Type B pancreatic cell (in vitro differentiated cells): ENCODE data around the gene TREML2. TPM values are rescaled to one million over a fixed set of nuclear protein-coding genes. Genes with fewer than 3 reads are reported as not detected.
"Not testable (repeated sequence)": the region's sequence is repeated elsewhere in the genome, so short reads cannot be mapped to it uniquely, and the experiment has no call there.

Experiments used
- DNase-seq: peaks from one replicate; pipeline ENCODE4 v3.0.0; 2021; ENCODE audit warnings: mixed read lengths; ENCODE audit not compliant: unreplicated experiment; ENCODE audit errors: extremely low spot score
- H3K27ac Mint-ChIP-seq: 2 replicates; pipeline ENCODE4 v1.8.0; 2021; ENCODE audit warnings: mild to moderate bottlenecking, mixed read lengths
- H3K27me3 Mint-ChIP-seq: 2 replicates; pipeline ENCODE4 v1.8.0; 2021; ENCODE audit warnings: mixed read lengths
- H3K36me3 Mint-ChIP-seq: 2 replicates; pipeline ENCODE4 v1.8.0; 2021; ENCODE audit warnings: mixed read lengths
- H3K4me1 Mint-ChIP-seq: one replicate; pipeline ENCODE4 v1.8.0; 2021; ENCODE audit warnings: mixed read lengths; ENCODE audit not compliant: unreplicated experiment
- H3K4me3 Mint-ChIP-seq: 2 replicates; pipeline ENCODE4 v1.8.0; 2021; ENCODE audit warnings: mild to moderate bottlenecking, mixed read lengths
- H3K9me3 Mint-ChIP-seq: 2 replicates; pipeline ENCODE4 v1.8.0; 2021; ENCODE audit warnings: mixed read lengths
- CTCF ChIP-seq: fragments of 200-600 bp; sonication (generic); conservative IDR thresholded peaks from 2 replicates; pipeline ENCODE4 v1.5.0; 2021; ENCODE audit warnings: antibody characterized with exemption, mild to moderate bottlenecking
- total RNA-seq: library from RNA; stranded (reverse); gene quantifications from 2 replicates; pipeline ENCODE4 v1.2.1, GENCODE V29; 2021; ENCODE audit warnings: low replicate concordance

Gene TREML2
- total RNA-seq, 1 donor from 2014 or later: not detected

DNA sequence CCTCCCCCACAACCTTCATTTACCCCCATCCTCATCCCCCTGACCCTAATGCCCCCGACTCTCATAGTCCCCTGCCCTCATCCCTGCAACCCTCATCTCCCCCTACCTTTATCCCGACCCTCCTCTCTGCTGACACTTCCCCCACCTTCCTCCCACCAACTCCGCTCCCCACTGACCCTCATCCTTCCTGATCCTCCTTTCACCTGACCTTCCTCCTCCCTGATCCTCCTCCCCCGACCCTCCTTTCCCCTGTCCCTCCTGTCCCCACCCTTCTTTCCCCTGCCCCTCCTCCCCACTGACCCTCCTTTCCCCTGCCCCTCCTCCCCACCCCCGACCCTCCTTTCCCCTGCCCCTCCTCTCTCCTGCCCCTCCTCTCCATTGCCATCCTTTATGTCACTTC, 7.1 kb downstream of the TREML2 start:
- Mint-ChIP-seq H3K36me3 (no peaks in the 10 kb centered on the region), H3K27me3 (peaks cover 45% of the 10 kb centered on the region), H3K27ac (no peak overlapping the region), H3K4me1 (no peaks in the 10 kb centered on the region), H3K4me3 (no peak overlapping the region), H3K9me3 (peaks cover 4% of the 10 kb centered on the region)
- no peak for TF ChIP-seq CTCF
- no peak for DNase-seq

GRCh38 chr6:41193171-41193734, 7.7 kb downstream of the TREML2 start:
- H3K36me3 Mint-ChIP-seq: no peaks in the 10 kb centered on the region
- peaks cover 4% of the 10 kb centered on the region for H3K9me3 Mint-ChIP-seq
- no peaks in the 10 kb centered on the region for H3K4me1 Mint-ChIP-seq
- no peak overlapping the region for H3K27ac Mint-ChIP-seq
- DNase-seq: no peak
- peaks cover 45% of the 10 kb centered on the region for H3K27me3 Mint-ChIP-seq
- no peak for TF ChIP-seq CTCF
- no peak overlapping the region for H3K4me3 Mint-ChIP-seq

DNA sequence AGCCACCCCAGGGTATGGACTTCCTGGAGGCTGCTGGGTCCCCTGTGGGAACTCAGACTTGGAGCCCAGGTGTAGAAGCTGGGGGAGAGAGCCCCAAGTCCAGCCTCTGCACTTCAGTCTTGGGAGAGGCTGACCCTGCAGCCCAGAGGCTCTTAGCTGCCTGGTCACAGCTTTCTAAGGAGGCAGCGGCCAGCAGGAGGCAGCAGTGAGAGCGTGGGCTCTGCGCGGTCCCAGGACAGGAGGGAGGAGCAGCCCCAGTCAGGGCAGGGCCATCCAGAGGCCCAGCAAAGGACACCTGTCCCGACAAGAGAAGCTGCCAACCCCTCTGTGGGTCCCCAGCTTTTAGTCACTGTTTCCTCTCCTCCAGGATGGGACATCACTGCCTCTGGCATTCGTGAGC, 9.4 kb downstream of the TREML2 start:
- H3K27ac Mint-ChIP-seq: no peak overlapping the region
- H3K36me3 Mint-ChIP-seq: no peaks in the 10 kb centered on the region
- peak; percentile 60 for TF ChIP-seq CTCF
- H3K9me3 Mint-ChIP-seq: peaks cover 4% of the 10 kb centered on the region
- DNase-seq: no peak
- H3K27me3 Mint-ChIP-seq: peaks cover 42% of the 10 kb centered on the region
- H3K4me1 Mint-ChIP-seq: no peaks in the 10 kb centered on the region
- H3K4me3 Mint-ChIP-seq: no peak overlapping the region

DNA sequence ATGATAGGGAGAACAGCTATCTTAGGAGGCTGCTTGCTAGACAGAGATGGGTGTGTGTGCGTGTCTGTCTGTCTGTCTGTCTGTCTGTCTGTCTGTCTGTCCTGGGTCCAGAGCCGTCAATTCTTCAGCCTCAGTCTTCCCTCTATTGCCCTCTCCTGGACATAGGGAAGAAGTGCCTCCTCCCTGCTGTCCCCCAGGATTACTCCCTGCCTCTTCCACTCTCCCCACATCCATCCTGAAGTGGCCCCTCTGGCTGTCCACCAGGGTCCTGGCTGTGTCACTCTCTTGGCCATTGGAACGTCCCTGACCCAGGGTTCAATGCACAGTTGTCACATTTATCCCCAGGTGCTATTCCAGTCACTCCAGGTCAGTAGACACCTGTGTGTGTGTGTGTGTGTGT, 10.2 kb downstream of the TREML2 start:
- Mint-ChIP-seq H3K36me3 (no peaks in the 10 kb centered on the region), H3K27ac (no peak overlapping the region), H3K9me3 (peaks cover 4% of the 10 kb centered on the region), H3K27me3 (peaks cover 34% of the 10 kb centered on the region), H3K4me3 (no peak overlapping the region), H3K4me1 (no peaks in the 10 kb centered on the region)
- no peak for TF ChIP-seq CTCF
- no peak for DNase-seq

GRCh38 chr6:41189967-41190366, 11.0 kb downstream of the TREML2 start:
- peaks cover 29% of the 10 kb centered on the region for H3K27me3 Mint-ChIP-seq
- H3K4me3 Mint-ChIP-seq: no peak overlapping the region
- DNase-seq: no peak
- TF ChIP-seq CTCF: no peak
- no peaks in the 10 kb centered on the region for H3K4me1 Mint-ChIP-seq
- H3K36me3 Mint-ChIP-seq: no peaks in the 10 kb centered on the region
- H3K9me3 Mint-ChIP-seq: peaks cover 4% of the 10 kb centered on the region
- no peak overlapping the region for H3K27ac Mint-ChIP-seq

- not testable (repeated sequence) for H3K36me3 Mint-ChIP-seq, DNase-seq, H3K27ac Mint-ChIP-seq, H3K9me3 Mint-ChIP-seq, H3K4me3 Mint-ChIP-seq, H3K4me1 Mint-ChIP-seq
- H3K27me3 Mint-ChIP-seq: peaks cover 22% of the 10 kb centered on the region
These were observed 11.9 kb downstream of the TREML2 start for GRCh38 chr6:41189046-41189445.
